ENCODE results near the gene IFT122. TPM values are rescaled to one million over a fixed set of nuclear protein-coding genes. Genes with fewer than 3 reads are reported as not detected.

IFT122 gene
- total RNA-seq, 2 experiments from 2014 or later: 15.6 to 34.0 TPM

DNA sequence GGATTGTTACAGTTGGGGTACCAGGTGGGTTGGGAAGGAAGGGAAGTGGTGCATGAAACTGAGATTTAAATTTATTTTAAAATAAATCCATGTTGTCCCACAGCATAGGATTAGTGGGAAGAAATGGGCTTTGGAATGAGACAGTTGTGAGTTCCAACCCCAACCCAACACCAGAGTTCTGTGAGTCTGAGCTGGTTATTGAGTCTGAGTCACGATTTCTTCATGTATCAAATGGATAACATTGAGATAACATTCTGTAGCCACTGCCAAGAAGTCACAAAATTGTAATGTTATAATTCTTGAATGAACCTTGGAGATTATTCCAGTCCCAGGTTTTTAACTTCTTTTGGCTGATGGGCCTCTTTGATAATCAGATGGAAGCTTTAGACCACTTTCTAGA, 13.7 kb downstream of the IFT122 start:
- no peaks in the 10 kb centered on the region for H3K9me3 Mint-ChIP-seq (ENCODE audit: low read depth)
- CTCF ChIA-PET: interaction anchor here (0.8 kb wide), 1 partner anchor 13 kb away, joined by 4 read pairs; no protein-coding TSS in a partner anchor

DNA sequence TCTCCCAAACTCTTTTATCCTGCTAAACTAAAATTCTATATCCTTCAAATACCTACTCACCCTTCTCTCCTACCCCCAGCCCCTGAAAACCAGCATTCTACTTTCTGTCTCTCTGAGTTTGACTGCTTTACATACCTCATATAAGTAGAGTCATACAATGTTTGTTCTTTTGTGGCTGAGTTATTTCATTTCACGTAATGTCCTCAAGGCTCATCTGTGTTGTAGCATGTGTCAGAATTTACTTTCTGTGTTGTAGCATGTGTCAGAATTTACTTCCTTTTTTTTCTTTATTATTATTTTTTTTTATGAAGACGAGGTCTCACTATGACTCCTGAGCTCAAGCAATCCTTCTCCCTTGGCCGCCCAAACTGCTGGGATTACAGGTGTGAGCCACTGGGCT, 20.1 kb downstream of the IFT122 start:
- no peaks in the 10 kb centered on the region for H3K9me3 Mint-ChIP-seq (ENCODE audit: low read depth)
- H3K4me1 Mint-ChIP-seq: peaks cover 13% of the 10 kb centered on the region
- no peak for ATAC-seq
- CTCF ChIA-PET: no interaction called here
- no peak overlapping the region for H3K27ac Mint-ChIP-seq
- DNase-seq: no peak
- peaks cover 5% of the 10 kb centered on the region for H3K36me3 Mint-ChIP-seq
- no peaks in the 10 kb centered on the region for H3K27me3 Mint-ChIP-seq
- no peak overlapping the region for H3K4me3 Mint-ChIP-seq

More for the DNA sequence above, 13.7 kb downstream of the IFT122 start:
- H3K4me1 Mint-ChIP-seq: no peaks in the 10 kb centered on the region
- ATAC-seq (no peak), DNase-seq (no peak)
- no peaks in the 10 kb centered on the region for H3K27me3 Mint-ChIP-seq
- no peak overlapping the region for H3K4me3 Mint-ChIP-seq
- peaks cover 19% of the 10 kb centered on the region for H3K36me3 Mint-ChIP-seq
- no peak overlapping the region for H3K27ac Mint-ChIP-seq

- CTCF ChIA-PET: no interaction called here
- no peaks in the 10 kb centered on the region for H3K9me3 Mint-ChIP-seq (ENCODE audit: low read depth)
- no peak for ATAC-seq
- peaks cover 5% of the 10 kb centered on the region for H3K36me3 Mint-ChIP-seq
- H3K27me3 Mint-ChIP-seq: no peaks in the 10 kb centered on the region
- H3K4me3 Mint-ChIP-seq: no peak overlapping the region
- no peak overlapping the region for H3K27ac Mint-ChIP-seq
- no peak for DNase-seq
- H3K4me1 Mint-ChIP-seq: peaks cover 13% of the 10 kb centered on the region
These were observed 20.5 kb downstream of the IFT122 start for GRCh38 chr3:129460572-129460971.

- H3K36me3 Mint-ChIP-seq: peaks cover 5% of the 10 kb centered on the region
- H3K4me1 Mint-ChIP-seq: peaks cover 13% of the 10 kb centered on the region
- no peak overlapping the region for H3K4me3 Mint-ChIP-seq
- ATAC-seq: no peak
- no peaks in the 10 kb centered on the region for H3K27me3 Mint-ChIP-seq
- DNase-seq: no peak
- H3K27ac Mint-ChIP-seq: peak overlapping the region; percentile 38
- no peaks in the 10 kb centered on the region for H3K9me3 Mint-ChIP-seq (ENCODE audit: low read depth)
- CTCF ChIA-PET: no interaction called here
These were observed 21.0 kb downstream of the IFT122 start for GRCh38 chr3:129461022-129461421.

- no peaks in the 10 kb centered on the region for H3K9me3 Mint-ChIP-seq (ENCODE audit: low read depth)
- DNase-seq (no peak), ATAC-seq (no peak)
- H3K27me3 Mint-ChIP-seq: no peaks in the 10 kb centered on the region
- no peak overlapping the region for H3K4me3 Mint-ChIP-seq
- peaks cover 13% of the 10 kb centered on the region for H3K4me1 Mint-ChIP-seq
- H3K36me3 Mint-ChIP-seq: peaks cover 5% of the 10 kb centered on the region
- CTCF ChIA-PET: no interaction called here
- no peak overlapping the region for H3K27ac Mint-ChIP-seq
These were observed 21.6 kb downstream of the IFT122 start for GRCh38 chr3:129461461-129462146.

GRCh38 chr3:129462361-129462968, 22.4 kb downstream of the IFT122 start:
- CTCF ChIA-PET: no interaction called here

GRCh38 chr3:129463094-129463493, 23.1 kb downstream of the IFT122 start:
- ATAC-seq (no peak), DNase-seq (no peak)
- no peak overlapping the region for H3K4me3 Mint-ChIP-seq
- CTCF ChIA-PET: no interaction called here
- H3K36me3 Mint-ChIP-seq: peaks cover 5% of the 10 kb centered on the region
- peaks cover 13% of the 10 kb centered on the region for H3K4me1 Mint-ChIP-seq
- no peaks in the 10 kb centered on the region for H3K9me3 Mint-ChIP-seq (ENCODE audit: low read depth)
- no peaks in the 10 kb centered on the region for H3K27me3 Mint-ChIP-seq
- no peak overlapping the region for H3K27ac Mint-ChIP-seq

More at GRCh38 chr3:129462361-129462968, 22.4 kb downstream of the IFT122 start:
- DNase-seq: no peak
- H3K36me3 Mint-ChIP-seq: peaks cover 5% of the 10 kb centered on the region
- no peak for ATAC-seq
- H3K9me3 Mint-ChIP-seq (ENCODE audit: low read depth): no peaks in the 10 kb centered on the region
- no peak overlapping the region for H3K27ac Mint-ChIP-seq
- no peak overlapping the region for H3K4me3 Mint-ChIP-seq
- H3K4me1 Mint-ChIP-seq: peaks cover 13% of the 10 kb centered on the region
- H3K27me3 Mint-ChIP-seq: no peaks in the 10 kb centered on the region

- no peak overlapping the region for H3K4me3 Mint-ChIP-seq
- ATAC-seq (no peak), DNase-seq (no peak)
- no peaks in the 10 kb centered on the region for H3K27me3 Mint-ChIP-seq
- H3K36me3 Mint-ChIP-seq: peaks cover 5% of the 10 kb centered on the region
- peaks cover 13% of the 10 kb centered on the region for H3K4me1 Mint-ChIP-seq
- H3K9me3 Mint-ChIP-seq (ENCODE audit: low read depth): no peaks in the 10 kb centered on the region
- no peak overlapping the region for H3K27ac Mint-ChIP-seq
- CTCF ChIA-PET: no interaction called here
These were observed 23.7 kb downstream of the IFT122 start for GRCh38 chr3:129463716-129464115.

DNA sequence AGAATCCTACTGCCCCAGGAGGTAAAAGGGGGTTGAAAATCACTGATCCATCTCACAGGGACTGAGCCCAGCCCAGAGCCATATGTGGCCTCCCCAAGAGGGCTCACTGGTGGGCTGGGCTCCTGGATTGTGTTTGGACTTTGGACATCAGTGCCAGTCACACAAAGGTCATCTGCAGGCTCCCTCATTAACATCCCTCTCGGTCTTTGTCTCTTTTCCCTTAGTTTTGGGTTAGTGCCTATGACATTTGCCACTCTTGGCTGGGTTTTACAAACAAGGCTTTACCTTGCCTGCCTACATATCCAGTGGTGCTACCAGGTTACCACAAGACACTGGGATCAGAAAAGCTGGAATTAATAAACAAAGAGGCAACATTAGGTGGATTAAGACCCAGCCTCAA, 27.9 kb downstream of the IFT122 start:
- CTCF ChIA-PET: no interaction called here
- H3K36me3 Mint-ChIP-seq: peaks cover 3% of the 10 kb centered on the region
- H3K27ac Mint-ChIP-seq: no peak overlapping the region
- DNase-seq (no peak), ATAC-seq (no peak)
- no peaks in the 10 kb centered on the region for H3K9me3 Mint-ChIP-seq (ENCODE audit: low read depth)
- H3K27me3 Mint-ChIP-seq: no peaks in the 10 kb centered on the region
- no peak overlapping the region for H3K4me3 Mint-ChIP-seq
- no peaks in the 10 kb centered on the region for H3K4me1 Mint-ChIP-seq

DNA sequence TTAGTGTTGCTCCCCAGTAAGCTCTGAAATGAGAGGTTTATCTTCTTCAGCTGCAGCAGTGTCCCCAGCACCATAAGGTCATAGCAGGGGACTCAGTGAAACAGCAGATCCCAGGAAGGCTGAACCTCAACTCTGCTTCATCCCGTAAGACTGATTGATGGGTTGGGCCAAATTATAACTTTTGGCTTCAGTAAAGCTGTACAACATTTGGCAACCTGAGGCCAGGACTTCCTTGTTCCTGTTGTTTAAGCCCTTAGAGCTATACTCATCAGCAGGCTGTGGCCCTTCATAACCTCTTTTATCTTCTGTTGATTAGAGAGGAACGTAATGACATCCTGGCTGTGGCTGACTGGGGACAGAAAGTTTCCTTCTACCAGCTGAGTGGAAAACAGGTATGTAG, 29.0 kb downstream of the IFT122 start:
- DNase-seq (no peak), ATAC-seq (no peak)
- CTCF ChIA-PET: interaction anchor here (0.7 to 1.1 kb wide), 2 partner anchors 24 to 97 kb away, joined by 3 read pairs; no protein-coding TSS in a partner anchor
- Mint-ChIP-seq H3K27ac (no peak overlapping the region), H3K4me1 (no peaks in the 10 kb centered on the region), H3K9me3 (ENCODE audit: low read depth) (no peaks in the 10 kb centered on the region), H3K4me3 (no peak overlapping the region), H3K27me3 (no peaks in the 10 kb centered on the region), H3K36me3 (peaks cover 3% of the 10 kb centered on the region)

GRCh38 chr3:129470861-129471260, 30.8 kb downstream of the IFT122 start:
- Mint-ChIP-seq H3K4me1 (no peaks in the 10 kb centered on the region), H3K27me3 (no peaks in the 10 kb centered on the region), H3K36me3 (peaks cover 3% of the 10 kb centered on the region), H3K4me3 (no peak overlapping the region), H3K27ac (no peak overlapping the region), H3K9me3 (ENCODE audit: low read depth) (no peaks in the 10 kb centered on the region)
- ATAC-seq (no peak), DNase-seq (no peak)
- CTCF ChIA-PET: interaction anchor here (0.7 kb wide), 1 partner anchor 79 kb away, joined by 3 read pairs; no protein-coding TSS in a partner anchor

- DNase-seq (no peak), ATAC-seq (no peak)
- H3K4me1 Mint-ChIP-seq: no peaks in the 10 kb centered on the region
- H3K27me3 Mint-ChIP-seq: no peaks in the 10 kb centered on the region
- H3K9me3 Mint-ChIP-seq (ENCODE audit: low read depth): no peaks in the 10 kb centered on the region
- no peak overlapping the region for H3K4me3 Mint-ChIP-seq
- H3K27ac Mint-ChIP-seq: no peak overlapping the region
- peaks cover 10% of the 10 kb centered on the region for H3K36me3 Mint-ChIP-seq
- CTCF ChIA-PET: interaction anchor here (1.4 kb wide), 1 partner anchor 17 kb away, joined by 6 read pairs; no protein-coding TSS in a partner anchor
These were observed 33.2 kb downstream of the IFT122 start for GRCh38 chr3:129473067-129473768.

- CTCF ChIA-PET: no interaction called here
These were observed 33.7 kb downstream of the IFT122 start for GRCh38 chr3:129473769-129474152.

More at GRCh38 chr3:129473769-129474152, 33.7 kb downstream of the IFT122 start:
- no peaks in the 10 kb centered on the region for H3K27me3 Mint-ChIP-seq
- H3K4me3 Mint-ChIP-seq: no peak overlapping the region
- DNase-seq (no peak), ATAC-seq (no peak)
- H3K4me1 Mint-ChIP-seq: no peaks in the 10 kb centered on the region
- H3K27ac Mint-ChIP-seq: no peak overlapping the region
- H3K9me3 Mint-ChIP-seq (ENCODE audit: low read depth): no peaks in the 10 kb centered on the region
- H3K36me3 Mint-ChIP-seq: peaks cover 10% of the 10 kb centered on the region
